Measurements from ENCODE around the gene GGCX. TPM values are rescaled to one million over a fixed set of nuclear protein-coding genes. Genes with fewer than 3 reads are reported as not detected.

Gene GGCX
- total and polyA plus RNA-seq, 8 donors = 15.7 to 43.4 (median 27.1) TPM

GRCh38 chr2:85497944-85498630 is 63.2 kb downstream of the GGCX start:
- no peaks in the 10 kb centered on the region for H3K27me3 ChIP-seq
- TF ChIP-seq, protein P1, sequence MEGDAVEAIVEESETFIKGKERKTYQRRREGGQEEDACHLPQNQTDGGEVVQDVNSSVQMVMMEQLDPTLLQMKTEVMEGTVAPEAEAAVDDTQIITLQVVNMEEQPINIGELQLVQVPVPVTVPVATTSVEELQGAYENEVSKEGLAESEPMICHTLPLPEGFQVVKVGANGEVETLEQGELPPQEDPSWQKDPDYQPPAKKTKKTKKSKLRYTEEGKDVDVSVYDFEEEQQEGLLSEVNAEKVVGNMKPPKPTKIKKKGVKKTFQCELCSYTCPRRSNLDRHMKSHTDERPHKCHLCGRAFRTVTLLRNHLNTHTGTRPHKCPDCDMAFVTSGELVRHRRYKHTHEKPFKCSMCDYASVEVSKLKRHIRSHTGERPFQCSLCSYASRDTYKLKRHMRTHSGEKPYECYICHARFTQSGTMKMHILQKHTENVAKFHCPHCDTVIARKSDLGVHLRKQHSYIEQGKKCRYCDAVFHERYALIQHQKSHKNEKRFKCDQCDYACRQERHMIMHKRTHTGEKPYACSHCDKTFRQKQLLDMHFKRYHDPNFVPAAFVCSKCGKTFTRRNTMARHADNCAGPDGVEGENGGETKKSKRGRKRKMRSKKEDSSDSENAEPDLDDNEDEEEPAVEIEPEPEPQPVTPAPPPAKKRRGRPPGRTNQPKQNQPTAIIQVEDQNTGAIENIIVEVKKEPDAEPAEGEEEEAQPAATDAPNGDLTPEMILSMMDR (IDR thresholded peaks at IDR 0.05) = no peak
- DNase-seq (no peak), FAIRE-seq (no peak), ATAC-seq (no peak)
- WGBS, 2 donors = 73 to 82% methylated on average over 4 of the region's 4 CpGs
- intact Hi-C loops (cut with DNase I) = no loop called here
- peaks cover 0 to 5% (median 0%) of the 10 kb centered on the region in 3 donors for H3K4me1 ChIP-seq
- H3K27ac ChIP-seq = no peak overlapping the region
- no peaks in the 10 kb centered on the region for H3K9me3 ChIP-seq
- no peak overlapping the region for H3K4me3 ChIP-seq
- H3K36me3 ChIP-seq = no peaks in the 10 kb centered on the region

DNA sequence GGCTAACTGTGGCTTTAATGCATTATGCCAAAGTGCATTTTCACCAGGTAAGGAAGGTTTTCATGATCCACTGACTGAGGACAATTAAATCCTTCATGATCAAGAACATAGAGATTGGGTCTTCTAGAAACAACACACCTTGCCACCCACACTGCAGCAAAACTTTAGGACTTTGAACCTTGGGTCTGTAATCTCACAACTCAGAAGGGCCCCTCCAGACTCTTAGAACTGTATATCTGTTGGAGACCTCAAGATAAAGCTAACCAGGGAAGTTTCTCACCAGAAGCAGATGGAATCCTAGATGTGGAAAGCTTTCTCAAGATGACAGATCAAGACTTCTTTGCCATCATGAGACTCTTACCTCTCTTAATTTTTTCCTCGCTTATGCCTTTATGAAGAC is 64.9 kb downstream of the GGCX start:
- Histone ChIP-seq H3K9me3 (no peaks in the 10 kb centered on the region), H3K27me3 (no peaks in the 10 kb centered on the region), H3K4me1 (peaks cover 0 to 5% (median 0%) of the 10 kb centered on the region in 3 donors), H3K27ac (no peak overlapping the region), H3K4me3 (no peak overlapping the region), H3K36me3 (no peaks in the 10 kb centered on the region)
- no peak for FAIRE-seq
- ATAC-seq = no peak
- intact Hi-C loops (cut with DNase I) = no loop called here
- TF ChIP-seq, protein P1 (IDR thresholded peaks at IDR 0.05) = no peak
- DNase-seq = no peak
- 98 to 100% methylated on average over 1 of the region's 1 CpG for WGBS, 2 donors

Other genes with a start within 250 kb of the GGCX start
- gene TGOLN2, start 233.5 kb downstream of the GGCX start, total RNA-seq = 10 to 100 TPM; 33.1 to 74.7 (median 43.1) TPM
- gene TGOLN2, start 233.5 kb downstream of the GGCX start, polyA plus RNA-seq = 10 to 100 TPM; 17.7 to 33.7 TPM
- gene RETSAT, start 207.0 kb downstream of the GGCX start, total RNA-seq = 10 to 100 TPM; 24.9 to 48.3 (median 35.0) TPM
- 10 to 100 TPM; 20.7 to 22.1 TPM for gene RETSAT, start 207.0 kb downstream of the GGCX start, polyA plus RNA-seq
- 10 to 100 TPM in 1 of 6 donors, 1 to 10 TPM in 5; 3.9 to 10.5 (median 6.6) TPM for gene ELMOD3, start 206.7 kb downstream of the GGCX start, total RNA-seq
- 10 to 100 TPM; 21.1 to 22.9 TPM for gene ELMOD3, start 206.7 kb downstream of the GGCX start, polyA plus RNA-seq
- 100 to 1,000 TPM in 1 of 6 donors, 10 to 100 TPM in 5; 10.9 to 111 (median 29.0) TPM for gene CAPG, start 151.1 kb downstream of the GGCX start, total RNA-seq
- gene CAPG, start 151.1 kb downstream of the GGCX start, polyA plus RNA-seq = 10 to 100 TPM; 37.6 to 41.3 TPM
- gene SH2D6, start 142.8 kb downstream of the GGCX start, total RNA-seq = 1 to 10 TPM in 5 of 6 donors, under 1 TPM in 1; 0.70 to 9.7 (median 2.8) TPM
- gene SH2D6, start 142.8 kb downstream of the GGCX start, polyA plus RNA-seq = 10 to 100 TPM; 21.3 to 28.1 TPM
- 100 to 1,000 TPM; 127 to 447 (median 246) TPM for gene MAT2A, start 22.3 kb downstream of the GGCX start, total RNA-seq
- gene MAT2A, start 22.3 kb downstream of the GGCX start, polyA plus RNA-seq = 100 to 1,000 TPM; 141 to 246 TPM
- gene VAMP8, start 16.1 kb upstream of the GGCX start, total RNA-seq = 100 to 1,000 TPM in 1 of 6 donors, 10 to 100 TPM in 5; 57.7 to 109 (median 69.7) TPM
- 100 to 1,000 TPM; 137 to 150 TPM for gene VAMP8, start 16.1 kb upstream of the GGCX start, polyA plus RNA-seq
- gene VAMP5, start 22.9 kb upstream of the GGCX start, total RNA-seq = 10 to 100 TPM in 3 of 6 donors, 1 to 10 TPM in 3; 8.3 to 14.2 (median 11.1) TPM
- gene VAMP5, start 22.9 kb upstream of the GGCX start, polyA plus RNA-seq = 10 to 100 TPM; 27.7 to 29.5 TPM
- 10 to 100 TPM; 53.5 to 94.1 (median 60.2) TPM for gene RNF181, start 34.3 kb upstream of the GGCX start, total RNA-seq
- gene RNF181, start 34.3 kb upstream of the GGCX start, polyA plus RNA-seq = 100 to 1,000 TPM in 1 of 2 donors, 10 to 100 TPM in 1; 92.6 to 104 TPM
- 10 to 100 TPM; 14.8 to 20.8 (median 17.6) TPM for gene TMEM150A, start 41.2 kb upstream of the GGCX start, total RNA-seq
- gene TMEM150A, start 41.2 kb upstream of the GGCX start, polyA plus RNA-seq = 10 to 100 TPM; 36.8 to 47.6 TPM
- 10 to 100 TPM; 12.3 to 27.0 (median 14.0) TPM for gene C2orf68, start 50.6 kb upstream of the GGCX start, total RNA-seq
- gene C2orf68, start 50.6 kb upstream of the GGCX start, polyA plus RNA-seq = 10 to 100 TPM; 18.8 to 33.1 TPM
- gene USP39, start 54.7 kb upstream of the GGCX start, total RNA-seq = 10 to 100 TPM; 14.5 to 22.6 (median 16.5) TPM
- 10 to 100 TPM; 18.7 to 20.4 TPM for gene USP39, start 54.7 kb upstream of the GGCX start, polyA plus RNA-seq
- 10 to 100 TPM in 1 of 6 donors, under 1 TPM in 1, not detected in 4; 0.14 to 21.6 TPM for gene SFTPB, start 106.7 kb upstream of the GGCX start, total RNA-seq
- gene SFTPB, start 106.7 kb upstream of the GGCX start, polyA plus RNA-seq = 1 to 10 TPM in 1 of 2 donors, under 1 TPM in 1; 0.95 to 3.1 TPM
- 1 to 10 TPM in 1 of 6 donors, under 1 TPM in 2, not detected in 3; 0.75 to 1.3 (median 0.76) TPM for gene GNLY, start 132.9 kb upstream of the GGCX start, total RNA-seq
- 1 to 10 TPM in 1 of 2 donors, under 1 TPM in 1; 0.28 to 1.3 TPM for gene GNLY, start 132.9 kb upstream of the GGCX start, polyA plus RNA-seq
- gene ATOH8, start 192.5 kb upstream of the GGCX start, total RNA-seq = 1 to 10 TPM; 1.7 to 4.3 (median 3.0) TPM
- gene ATOH8, start 192.5 kb upstream of the GGCX start, polyA plus RNA-seq = 10 to 100 TPM in 1 of 2 donors, 1 to 10 TPM in 1; 8.9 to 13.9 TPM

Measured in pancreas (tissue), 10 donors.